C4-2B (cell line): Measurements from ENCODE around the gene LAMB1.

Experiments used
- H3K27ac ChIP-seq: fragments of 450-650 bp; 2 replicates; pipeline ENCODE4 v1.5.1; 2017
- ZFX ChIP-seq: fragments of 450-650 bp; IDR thresholded peaks from 2 replicates; pipeline ENCODE4 v1.6.1; 2017
- TF ChIP-seq, protein P1 (sequence below): fragments of 450-650 bp; conservative IDR thresholded peaks from 2 replicates; pipeline ENCODE4 v1.5.1; 2017; ENCODE audit warnings: mild to moderate bottlenecking

Gene LAMB1

DNA sequence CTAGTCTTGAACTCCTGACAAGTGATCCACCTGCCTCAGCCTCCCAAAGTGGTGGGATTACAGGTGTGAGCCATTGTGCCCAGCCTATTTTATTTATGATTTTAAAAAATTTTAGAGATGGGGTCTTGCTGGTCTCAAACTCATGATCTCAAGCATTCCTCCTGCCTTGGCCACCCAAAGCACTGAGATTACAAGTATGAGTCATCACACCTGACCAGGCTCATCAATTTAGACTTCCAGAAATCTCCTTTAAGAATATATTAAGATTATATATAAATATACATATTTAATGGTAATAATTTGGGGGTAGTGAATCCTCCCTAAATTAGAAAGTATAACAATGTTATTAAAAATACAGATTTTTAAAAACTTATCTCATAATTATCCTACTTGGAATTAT, 29.1 kb downstream of the LAMB1 start:
- H3K27ac ChIP-seq: no peak overlapping the region
- TF ChIP-seq ZFX: no peak
- TF ChIP-seq, protein P1, sequence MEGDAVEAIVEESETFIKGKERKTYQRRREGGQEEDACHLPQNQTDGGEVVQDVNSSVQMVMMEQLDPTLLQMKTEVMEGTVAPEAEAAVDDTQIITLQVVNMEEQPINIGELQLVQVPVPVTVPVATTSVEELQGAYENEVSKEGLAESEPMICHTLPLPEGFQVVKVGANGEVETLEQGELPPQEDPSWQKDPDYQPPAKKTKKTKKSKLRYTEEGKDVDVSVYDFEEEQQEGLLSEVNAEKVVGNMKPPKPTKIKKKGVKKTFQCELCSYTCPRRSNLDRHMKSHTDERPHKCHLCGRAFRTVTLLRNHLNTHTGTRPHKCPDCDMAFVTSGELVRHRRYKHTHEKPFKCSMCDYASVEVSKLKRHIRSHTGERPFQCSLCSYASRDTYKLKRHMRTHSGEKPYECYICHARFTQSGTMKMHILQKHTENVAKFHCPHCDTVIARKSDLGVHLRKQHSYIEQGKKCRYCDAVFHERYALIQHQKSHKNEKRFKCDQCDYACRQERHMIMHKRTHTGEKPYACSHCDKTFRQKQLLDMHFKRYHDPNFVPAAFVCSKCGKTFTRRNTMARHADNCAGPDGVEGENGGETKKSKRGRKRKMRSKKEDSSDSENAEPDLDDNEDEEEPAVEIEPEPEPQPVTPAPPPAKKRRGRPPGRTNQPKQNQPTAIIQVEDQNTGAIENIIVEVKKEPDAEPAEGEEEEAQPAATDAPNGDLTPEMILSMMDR: no peak

DNA sequence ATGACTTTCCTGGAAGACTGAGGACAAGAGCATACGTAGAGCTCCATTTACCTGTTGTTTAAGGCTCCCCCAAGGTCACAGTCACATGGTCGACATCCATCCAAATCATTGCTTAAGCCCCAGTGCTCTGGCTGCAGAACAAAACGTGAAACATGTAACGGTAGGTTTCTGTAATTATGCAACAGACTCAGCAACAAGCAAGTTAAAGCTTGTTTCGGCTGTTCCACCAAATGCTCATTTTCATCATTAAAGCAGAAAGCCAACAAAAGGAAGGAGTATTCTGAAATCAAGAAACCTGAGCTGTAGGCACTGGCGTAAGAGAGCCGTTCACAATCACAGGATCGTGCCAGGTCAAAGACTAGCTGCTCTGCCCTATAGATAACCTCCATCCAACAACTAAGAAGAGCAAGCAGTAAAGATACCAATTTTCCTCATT, 30.0 kb downstream of the LAMB1 start:
- no peak overlapping the region for H3K27ac ChIP-seq
- TF ChIP-seq, protein P1: no peak
- no peak for TF ChIP-seq ZFX

DNA sequence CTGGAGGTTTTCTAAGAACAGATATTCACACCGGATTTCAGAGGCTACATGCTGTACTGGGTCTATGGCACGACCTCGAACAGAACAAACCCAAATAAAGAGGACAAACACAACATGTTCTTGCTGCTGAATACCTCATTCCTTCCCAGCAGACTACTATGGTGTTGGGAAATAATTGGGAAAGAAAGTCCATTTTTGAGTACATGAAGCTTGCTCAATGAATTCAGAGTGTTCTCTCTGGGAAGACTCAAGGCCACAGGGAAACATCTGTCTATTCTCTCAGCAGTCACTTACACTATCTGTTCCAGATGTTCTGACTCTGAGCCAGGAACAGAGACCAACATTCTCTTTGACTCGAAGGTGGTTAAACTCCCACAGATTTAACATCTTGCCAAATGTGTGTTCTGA, 30.9 kb downstream of the LAMB1 start:
- TF ChIP-seq ZFX: no peak
- TF ChIP-seq, protein P1: no peak
- no peak overlapping the region for H3K27ac ChIP-seq

DNA sequence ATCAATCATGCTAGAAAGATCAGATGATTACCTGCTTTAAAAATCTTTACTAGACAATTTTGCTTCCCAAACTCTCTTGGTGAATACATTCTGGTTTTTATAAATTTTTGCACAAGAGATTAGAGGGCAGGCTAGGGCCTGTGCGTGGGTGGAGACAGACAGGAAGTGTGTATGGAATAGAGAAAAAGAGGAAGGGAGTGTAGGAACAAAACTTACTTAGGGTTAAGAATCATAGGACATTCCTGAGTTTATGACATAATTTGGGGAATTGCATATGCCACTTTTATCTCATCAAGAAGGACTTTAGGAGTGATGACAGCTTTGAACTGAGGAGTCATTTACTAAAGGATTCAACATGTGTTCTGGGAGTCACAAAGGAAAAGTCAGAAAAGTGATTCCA, 31.3 kb downstream of the LAMB1 start:
- H3K27ac ChIP-seq: no peak overlapping the region
- TF ChIP-seq, protein P1: no peak
- no peak for TF ChIP-seq ZFX

DNA sequence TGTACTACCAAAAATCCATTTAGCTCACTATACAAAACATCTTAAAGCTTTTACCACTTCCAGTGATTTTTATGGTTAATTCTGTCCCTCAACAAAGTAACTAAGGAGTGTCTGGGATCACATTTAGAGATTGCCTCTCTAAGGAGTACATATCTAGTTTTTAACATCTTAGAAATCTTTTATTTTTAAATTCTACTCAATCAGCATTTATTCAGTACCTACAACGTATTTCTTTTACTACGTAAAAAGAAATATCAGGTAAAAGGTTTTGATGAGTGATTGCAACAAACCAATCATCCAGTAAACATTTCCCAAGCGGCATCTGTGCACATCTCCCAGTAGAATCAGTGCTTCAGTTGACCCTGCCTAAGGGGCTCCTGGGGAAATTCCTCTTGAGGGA, 31.9 kb downstream of the LAMB1 start:
- H3K27ac ChIP-seq: no peak overlapping the region

DNA sequence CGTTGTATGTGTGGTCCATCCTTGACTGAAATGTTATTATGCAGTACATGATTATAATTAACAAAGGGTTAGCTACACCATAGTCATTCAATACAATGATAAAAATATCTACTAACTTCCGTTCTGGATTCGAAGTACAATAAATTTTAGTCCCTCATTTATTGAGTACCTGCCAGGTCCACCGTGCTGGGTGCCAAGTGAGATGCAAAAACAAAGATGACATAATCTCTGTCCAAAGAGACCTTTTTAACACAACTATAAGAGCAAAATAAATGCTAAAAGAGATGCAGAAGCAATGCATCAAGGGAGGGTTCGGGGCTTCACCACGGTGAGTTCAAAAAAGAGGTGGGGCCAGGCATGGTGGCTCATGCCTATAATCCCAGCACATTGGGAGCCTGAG, 33.1 kb downstream of the LAMB1 start:
- no peak for TF ChIP-seq ZFX
- TF ChIP-seq, protein P1: no peak
- no peak overlapping the region for H3K27ac ChIP-seq

More for the DNA sequence above, 31.9 kb downstream of the LAMB1 start:
- TF ChIP-seq, protein P1: no peak
- no peak for TF ChIP-seq ZFX

DNA sequence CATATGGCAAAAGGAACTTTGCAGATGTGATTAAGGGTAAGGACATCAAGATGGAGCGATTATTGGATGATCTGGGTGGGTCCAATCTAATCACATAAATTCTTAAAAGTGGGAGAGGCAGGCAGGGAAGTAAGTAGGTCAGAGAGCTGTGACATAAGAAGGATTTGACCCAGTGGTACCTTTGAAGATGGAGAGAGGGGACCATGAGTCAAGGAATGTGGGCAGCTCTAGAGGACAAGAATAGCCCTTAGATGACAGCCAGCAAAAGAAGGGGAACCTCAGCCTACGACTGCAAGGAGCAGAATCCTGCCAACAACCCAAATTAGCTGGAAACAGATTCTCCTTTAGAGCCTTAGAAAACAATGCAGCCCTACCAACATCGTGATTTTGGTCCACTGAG, 34.5 kb downstream of the LAMB1 start:
- no peak overlapping the region for H3K27ac ChIP-seq
- no peak for TF ChIP-seq ZFX
- TF ChIP-seq, protein P1: no peak
